A673 (cell line): ENCODE data around the gene AVP. TPM values are rescaled to one million over a fixed set of nuclear protein-coding genes. Genes with fewer than 3 reads are reported as not detected.
"Not testable (repeated sequence)": the region's sequence is repeated elsewhere in the genome, so short reads cannot be mapped to it uniquely, and the experiment has no call there.

Experiments
- BruUV-seq: library from RNA; stranded (reverse); fragments of 400-500 nt; replicated peaks from 2 replicates; lab custom pipeline; 2021; lab: Mats Ljungman, UMichigan
- CTCF ChIA-PET: fragments of 300-600 bp; sonication (Branson Sonifier 250); formaldehyde crosslinking; loops from one replicate; lab custom pipeline; 2022; ENCODE audit warnings: antibody characterized with exemption; lab: Charles Lee
- POLR2A ChIA-PET: fragments of 300-600 bp; sonication (Branson Sonifier 250); formaldehyde crosslinking; loops from one replicate; lab custom pipeline; 2022; ENCODE audit warnings: antibody characterized with exemption; ENCODE audit not compliant: low non-redundant PET; lab: Charles Lee
- DNase-seq: peaks from one replicate; pipeline ENCODE4 v3.0.0-alpha.2; 2015; ENCODE audit warnings: low spot score
- H3K27ac ChIP-seq: fragments of 200-600 bp; sonication (generic); 2 replicates; pipeline ENCODE4 v1.5.1; 2016; ENCODE audit warnings: mixed run types, low read depth, mild to moderate bottlenecking, mixed read lengths, antibody characterized with exemption, low read length; ENCODE audit not compliant: poor library complexity, severe bottlenecking
- H3K27me3 ChIP-seq: fragments of 200-600 bp; sonication (generic); replicated peaks from 2 replicates; pipeline ENCODE4 v1.6.1; 2017; ENCODE audit warnings: mixed run types, low read depth, mild to moderate bottlenecking, mixed read lengths, antibody characterized with exemption, low read length; ENCODE audit not compliant: insufficient read depth, poor library complexity
- H3K36me3 ChIP-seq: fragments of 200-600 bp; sonication (generic); 2 replicates; pipeline ENCODE4 v1.6.1; 2016; ENCODE audit warnings: mixed run types, mild to moderate bottlenecking, mixed read lengths, antibody characterized with exemption, low read length; ENCODE audit not compliant: insufficient read depth, poor library complexity, severe bottlenecking
- H3K4me1 ChIP-seq: fragments of 200-600 bp; sonication (generic); 2 replicates; pipeline ENCODE4 v1.6.1; 2017; ENCODE audit warnings: mixed run types, mild to moderate bottlenecking, mixed read lengths, antibody characterized with exemption, low read length; ENCODE audit not compliant: insufficient read depth, poor library complexity, severe bottlenecking
- H3K4me3 ChIP-seq: fragments of 200-600 bp; sonication (generic); 2 replicates; pipeline ENCODE4 v1.5.1; 2016; ENCODE audit warnings: low read depth, mixed run types, mild to moderate bottlenecking, mixed read lengths, low read length; ENCODE audit not compliant: poor library complexity, severe bottlenecking
- H3K9me3 ChIP-seq: fragments of 200-600 bp; sonication (generic); 2 replicates; pipeline ENCODE4 v1.6.1; 2016; ENCODE audit warnings: mixed run types, low read depth, mild to moderate bottlenecking, mixed read lengths, antibody characterized with exemption, low read length; ENCODE audit not compliant: poor library complexity, severe bottlenecking
- EZH2 ChIP-seq: fragments of 200-600 bp; sonication (generic); IDR thresholded peaks from 2 replicates; pipeline ENCODE4 v1.6.1; 2017; ENCODE audit warnings: borderline replicate concordance, low read depth, mild to moderate bottlenecking, mixed read lengths, antibody characterized with exemption, low read length; ENCODE audit not compliant: poor library complexity, severe bottlenecking
- intact Hi-C: fragments of 100-400 bp; cut with micrococcal nuclease; formaldehyde crosslinking; loops from one replicate; pipeline ENCODE4 v1.10.0; 2022; ENCODE audit not compliant: unreplicated experiment
- total RNA-seq: library from RNA; stranded (reverse); gene quantifications from 2 replicates; pipeline ENCODE4 v1.2.3, GENCODE V29; 2021
- TF ChIP-seq, protein P1 (sequence below): fragments of 300-800, 200-600 bp; sonication (generic); conservative IDR thresholded peaks from 2 replicates; pipeline ENCODE4 v1.5.1; 2017; ENCODE audit warnings: low read depth, mild to moderate bottlenecking, antibody characterized with exemption, low read length, moderate library complexity, mixed read lengths

AVP gene
- total RNA-seq, 1 experiment from 2014 or later: not detected

DNA sequence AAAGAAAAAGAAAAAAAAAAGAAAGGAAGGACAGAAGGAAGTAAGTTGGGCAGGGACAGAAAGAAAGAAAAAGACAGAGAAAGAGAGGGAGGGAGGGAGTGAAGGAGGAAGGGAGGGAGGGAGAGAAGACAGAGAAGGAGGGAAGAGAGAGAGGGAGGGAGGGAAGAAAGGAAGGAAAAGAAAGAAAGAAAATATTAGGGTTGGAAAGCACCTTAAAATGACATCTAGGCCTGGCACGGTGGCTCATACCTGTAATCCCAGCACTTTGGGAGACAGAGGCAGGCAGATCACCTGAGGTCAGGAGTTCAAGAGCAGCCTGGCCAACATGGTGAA lies 42.0 kb upstream of the AVP start:
- H3K27ac ChIP-seq: no peak overlapping the region
- no peak for DNase-seq
- BruUV-seq: no TSS peak
- TF ChIP-seq EZH2: no peak
- TF ChIP-seq, protein P1, sequence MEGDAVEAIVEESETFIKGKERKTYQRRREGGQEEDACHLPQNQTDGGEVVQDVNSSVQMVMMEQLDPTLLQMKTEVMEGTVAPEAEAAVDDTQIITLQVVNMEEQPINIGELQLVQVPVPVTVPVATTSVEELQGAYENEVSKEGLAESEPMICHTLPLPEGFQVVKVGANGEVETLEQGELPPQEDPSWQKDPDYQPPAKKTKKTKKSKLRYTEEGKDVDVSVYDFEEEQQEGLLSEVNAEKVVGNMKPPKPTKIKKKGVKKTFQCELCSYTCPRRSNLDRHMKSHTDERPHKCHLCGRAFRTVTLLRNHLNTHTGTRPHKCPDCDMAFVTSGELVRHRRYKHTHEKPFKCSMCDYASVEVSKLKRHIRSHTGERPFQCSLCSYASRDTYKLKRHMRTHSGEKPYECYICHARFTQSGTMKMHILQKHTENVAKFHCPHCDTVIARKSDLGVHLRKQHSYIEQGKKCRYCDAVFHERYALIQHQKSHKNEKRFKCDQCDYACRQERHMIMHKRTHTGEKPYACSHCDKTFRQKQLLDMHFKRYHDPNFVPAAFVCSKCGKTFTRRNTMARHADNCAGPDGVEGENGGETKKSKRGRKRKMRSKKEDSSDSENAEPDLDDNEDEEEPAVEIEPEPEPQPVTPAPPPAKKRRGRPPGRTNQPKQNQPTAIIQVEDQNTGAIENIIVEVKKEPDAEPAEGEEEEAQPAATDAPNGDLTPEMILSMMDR: no peak
- CTCF ChIA-PET: no interaction called here
- peaks cover 10% of the 10 kb centered on the region for H3K36me3 ChIP-seq
- POLR2A ChIA-PET: no interaction called here
- H3K4me1 ChIP-seq: no peaks in the 10 kb centered on the region
- H3K9me3 ChIP-seq: no peaks in the 10 kb centered on the region
- H3K27me3 ChIP-seq: no peaks in the 10 kb centered on the region
- no peak overlapping the region for H3K4me3 ChIP-seq
- intact Hi-C loops: no loop called here

DNA sequence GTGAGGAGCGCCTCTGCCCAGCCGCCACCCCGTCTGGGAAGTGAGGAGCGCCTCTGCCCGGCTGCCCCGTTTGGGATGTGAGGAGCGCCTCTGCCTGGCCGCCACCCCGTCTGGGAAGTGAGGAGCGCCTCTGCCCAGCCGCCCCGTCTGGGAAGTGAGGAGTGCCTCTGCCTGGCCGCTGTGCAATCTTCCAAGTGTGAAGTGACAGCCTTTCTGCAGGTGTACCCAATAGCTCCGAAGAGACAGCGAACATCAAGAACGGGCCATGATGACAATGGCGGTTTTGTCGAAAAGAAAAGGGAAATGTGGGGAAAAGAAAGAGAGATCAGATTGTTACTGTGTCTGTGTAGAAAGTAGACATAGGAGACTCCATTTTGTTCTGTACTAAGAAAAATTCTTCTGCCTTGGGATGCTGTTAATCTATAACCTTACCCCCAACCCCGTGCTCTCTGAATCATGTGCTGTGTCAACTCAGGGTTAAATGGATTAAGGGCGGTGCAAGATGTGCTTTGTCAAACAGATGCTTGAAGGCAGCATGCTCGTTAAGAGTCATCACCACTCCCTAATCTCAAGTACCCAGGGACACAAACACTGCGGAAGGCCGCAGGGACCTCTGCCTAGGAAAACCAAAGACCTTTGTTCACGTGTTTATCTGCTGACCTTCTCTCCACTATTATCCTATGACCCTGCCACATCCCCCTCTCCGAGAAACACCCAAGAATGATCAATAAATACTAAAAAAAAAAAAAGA lies 41.4 kb upstream of the AVP start:
- CTCF ChIA-PET, POLR2A ChIA-PET: not testable (repeated sequence)

DNA sequence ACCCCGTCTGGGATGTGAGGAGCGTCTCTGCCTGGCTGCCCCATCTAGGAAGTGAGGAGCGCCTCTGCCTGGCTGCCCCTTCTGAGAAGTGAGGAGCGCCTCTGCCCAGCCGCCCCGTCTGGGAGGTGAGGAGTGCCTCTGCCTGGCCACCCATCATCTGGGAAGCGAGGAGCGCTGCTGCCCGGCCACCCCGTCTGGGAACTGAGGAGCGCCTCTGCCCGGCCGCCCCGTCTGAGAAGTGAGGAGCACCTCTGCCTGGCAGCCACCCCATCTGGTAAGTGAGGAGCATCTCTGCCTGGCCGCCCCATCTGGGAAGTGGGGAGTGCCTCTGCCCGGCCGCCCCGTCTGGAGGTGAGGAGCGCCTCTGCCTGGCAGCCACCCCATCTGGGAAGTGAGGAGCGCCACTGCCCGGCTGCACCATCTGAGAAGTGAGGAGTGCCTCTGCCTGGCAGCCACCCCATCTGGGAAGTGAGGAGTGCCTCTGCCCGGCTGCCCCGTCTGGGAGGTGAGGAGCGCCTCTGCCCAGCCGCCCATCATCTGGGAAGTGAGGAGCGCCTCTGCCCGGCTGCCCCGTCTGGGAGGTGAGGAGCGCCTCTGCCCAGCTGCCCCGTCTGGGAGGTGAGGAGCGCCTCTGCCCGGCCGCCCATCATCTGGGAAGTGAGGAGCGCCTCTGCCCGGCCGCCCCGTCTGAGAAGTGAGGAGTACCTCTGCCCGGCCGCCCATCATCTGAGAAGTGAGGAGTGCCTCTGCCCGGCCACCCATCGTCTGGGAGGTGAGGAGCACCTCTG lies 40.4 kb upstream of the AVP start:
- H3K4me1 ChIP-seq, DNase-seq, CTCF ChIA-PET, H3K27ac ChIP-seq, H3K4me3 ChIP-seq, POLR2A ChIA-PET, intact Hi-C loops, BruUV-seq, H3K9me3 ChIP-seq, H3K27me3 ChIP-seq: not testable (repeated sequence)
- H3K36me3 ChIP-seq: peaks cover 13% of the 10 kb centered on the region

More for the DNA sequence above, 41.4 kb upstream of the AVP start:
- H3K27me3 ChIP-seq, H3K4me1 ChIP-seq, H3K27ac ChIP-seq, DNase-seq, H3K9me3 ChIP-seq, BruUV-seq, intact Hi-C loops, H3K4me3 ChIP-seq: not testable (repeated sequence)
- peaks cover 13% of the 10 kb centered on the region for H3K36me3 ChIP-seq

DNA sequence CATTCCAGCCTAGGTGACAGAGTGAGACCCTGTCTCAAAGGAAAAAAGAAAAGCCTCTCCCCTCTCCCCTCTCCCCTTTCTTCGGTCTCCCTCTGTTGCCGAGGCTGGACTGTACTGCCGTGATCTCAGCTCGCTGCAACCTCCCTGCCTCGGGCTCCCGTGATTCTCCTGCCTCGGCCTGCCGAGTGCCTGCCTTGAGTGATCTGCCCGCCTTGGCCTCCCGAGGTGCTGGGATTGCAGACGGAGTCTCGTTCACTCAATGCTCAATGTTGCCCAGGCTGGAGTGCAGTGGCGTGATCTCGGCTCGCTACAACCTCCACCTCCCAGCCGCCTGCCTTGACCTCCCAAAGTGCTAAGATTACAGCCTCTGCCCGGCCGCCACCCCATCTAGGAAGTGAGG lies 39.6 kb upstream of the AVP start:
- CTCF ChIA-PET: not testable (repeated sequence)

More for the DNA sequence above, 39.6 kb upstream of the AVP start:
- DNase-seq, H3K27me3 ChIP-seq, H3K27ac ChIP-seq, POLR2A ChIA-PET, H3K4me3 ChIP-seq, intact Hi-C loops, BruUV-seq, H3K4me1 ChIP-seq, H3K9me3 ChIP-seq: not testable (repeated sequence)
- H3K36me3 ChIP-seq: peaks cover 13% of the 10 kb centered on the region
